ENCODE measurements around the gene ATM. TPM values are rescaled to one million over a fixed set of nuclear protein-coding genes. Genes with fewer than 3 reads are reported as not detected.

The ATM gene
- total RNA-seq, 1 experiment from 2014 or later = 70.6 TPM

DNA sequence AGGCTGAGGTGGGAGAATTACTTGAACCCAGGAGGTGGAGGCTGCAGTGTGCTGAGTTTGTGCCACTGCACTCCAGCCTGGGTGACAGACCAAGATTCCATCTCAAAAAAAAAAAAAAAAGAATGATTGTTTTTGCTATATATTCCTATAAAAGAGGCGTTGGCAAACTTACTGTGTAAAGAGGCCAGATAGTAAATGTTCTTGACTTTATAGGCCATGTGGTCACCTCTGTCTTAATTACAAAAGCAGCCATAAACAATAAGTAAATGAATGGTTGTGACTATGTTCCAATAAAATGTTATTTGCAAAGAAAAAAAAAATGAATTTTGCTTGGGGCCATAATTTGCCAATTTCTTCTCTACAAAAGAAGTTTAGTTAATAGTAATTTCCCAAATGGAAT is 12.3 kb downstream of the ATM start:
- POLR2A ChIA-PET = interaction anchor here (0.8 kb wide), 1 partner anchor 22 kb away, joined by 3 read pairs; no protein-coding TSS in a partner anchor
- CTCF ChIA-PET = interaction anchor here (0.7 to 1.3 kb wide), 2 partner anchors 12 to 363 kb away, joined by 3 to 6 read pairs; no protein-coding TSS in a partner anchor
- Mint-ChIP-seq H3K27ac (ENCODE audit: low read depth, unreplicated experiment) (no peak overlapping the region), H3K4me3 (ENCODE audit: unreplicated experiment) (no peak overlapping the region), H3K36me3 (ENCODE audit: insufficient read depth, unreplicated experiment) (peaks cover 68% of the 10 kb centered on the region), H3K4me1 (ENCODE audit: insufficient read depth, unreplicated experiment) (peaks cover 7% of the 10 kb centered on the region), H3K9me3 (ENCODE audit: unreplicated experiment) (no peaks in the 10 kb centered on the region), H3K27me3 (ENCODE audit: insufficient read depth, unreplicated experiment) (no peaks in the 10 kb centered on the region)
- TF ChIP-seq, protein P1, sequence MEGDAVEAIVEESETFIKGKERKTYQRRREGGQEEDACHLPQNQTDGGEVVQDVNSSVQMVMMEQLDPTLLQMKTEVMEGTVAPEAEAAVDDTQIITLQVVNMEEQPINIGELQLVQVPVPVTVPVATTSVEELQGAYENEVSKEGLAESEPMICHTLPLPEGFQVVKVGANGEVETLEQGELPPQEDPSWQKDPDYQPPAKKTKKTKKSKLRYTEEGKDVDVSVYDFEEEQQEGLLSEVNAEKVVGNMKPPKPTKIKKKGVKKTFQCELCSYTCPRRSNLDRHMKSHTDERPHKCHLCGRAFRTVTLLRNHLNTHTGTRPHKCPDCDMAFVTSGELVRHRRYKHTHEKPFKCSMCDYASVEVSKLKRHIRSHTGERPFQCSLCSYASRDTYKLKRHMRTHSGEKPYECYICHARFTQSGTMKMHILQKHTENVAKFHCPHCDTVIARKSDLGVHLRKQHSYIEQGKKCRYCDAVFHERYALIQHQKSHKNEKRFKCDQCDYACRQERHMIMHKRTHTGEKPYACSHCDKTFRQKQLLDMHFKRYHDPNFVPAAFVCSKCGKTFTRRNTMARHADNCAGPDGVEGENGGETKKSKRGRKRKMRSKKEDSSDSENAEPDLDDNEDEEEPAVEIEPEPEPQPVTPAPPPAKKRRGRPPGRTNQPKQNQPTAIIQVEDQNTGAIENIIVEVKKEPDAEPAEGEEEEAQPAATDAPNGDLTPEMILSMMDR (IDR thresholded peaks at IDR 0.05; ENCODE audit: unreplicated experiment) = no peak
- no peak for DNase-seq (ENCODE audit: unreplicated experiment)
- intact Hi-C loops (cut with micrococcal nuclease) = no loop called here
- BruUV-seq (replicated peaks) = no TSS peak

- ChIA-PET CTCF (interaction anchor here (0.6 to 1.3 kb wide), 2 partner anchors 12 to 117 kb away, joined by 3 read pairs; no protein-coding TSS in a partner anchor), POLR2A (interaction anchor here (0.6 to 0.8 kb wide), 2 partner anchors 22 to 50 kb away, joined by 3 to 4 read pairs; no protein-coding TSS in a partner anchor)
- intact Hi-C loops (cut with micrococcal nuclease) = no loop called here
- H3K27me3 Mint-ChIP-seq (ENCODE audit: insufficient read depth, unreplicated experiment) = no peaks in the 10 kb centered on the region
- no peak overlapping the region for H3K27ac Mint-ChIP-seq (ENCODE audit: low read depth, unreplicated experiment)
- DNase-seq (ENCODE audit: unreplicated experiment) = no peak
- peaks cover 7% of the 10 kb centered on the region for H3K4me1 Mint-ChIP-seq (ENCODE audit: insufficient read depth, unreplicated experiment)
- peaks cover 64% of the 10 kb centered on the region for H3K36me3 Mint-ChIP-seq (ENCODE audit: insufficient read depth, unreplicated experiment)
- BruUV-seq (replicated peaks) = no TSS peak
- no peaks in the 10 kb centered on the region for H3K9me3 Mint-ChIP-seq (ENCODE audit: unreplicated experiment)
- H3K4me3 Mint-ChIP-seq (ENCODE audit: unreplicated experiment) = no peak overlapping the region
- TF ChIP-seq, protein P1 (IDR thresholded peaks at IDR 0.05; ENCODE audit: unreplicated experiment) = no peak
Observed at GRCh38 chr11:108235633-108236032, 12.8 kb downstream of the ATM start.

DNA sequence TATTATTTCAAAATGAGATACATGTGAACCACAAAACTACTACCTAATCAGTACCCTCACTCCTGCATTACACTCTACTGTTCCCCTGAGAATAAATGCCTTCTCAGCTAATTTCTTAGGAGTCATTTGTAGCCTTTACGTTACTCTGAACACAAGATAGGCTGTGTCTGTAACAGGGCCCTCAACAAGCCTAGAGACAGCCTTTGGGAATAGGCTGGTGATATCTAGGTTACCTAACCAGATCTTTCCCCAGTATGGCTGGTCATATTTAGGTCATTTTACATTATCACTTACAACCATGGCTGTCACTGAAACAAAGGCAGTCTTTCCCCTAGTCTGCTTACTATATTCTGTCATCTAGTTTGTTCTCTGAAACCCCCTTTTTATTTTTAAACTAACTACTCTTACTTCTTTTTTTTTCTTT is 14.2 kb downstream of the ATM start:
- Mint-ChIP-seq H3K27me3 (ENCODE audit: insufficient read depth, unreplicated experiment) (no peaks in the 10 kb centered on the region), H3K4me3 (ENCODE audit: unreplicated experiment) (no peak overlapping the region), H3K4me1 (ENCODE audit: insufficient read depth, unreplicated experiment) (peaks cover 7% of the 10 kb centered on the region), H3K9me3 (ENCODE audit: unreplicated experiment) (no peaks in the 10 kb centered on the region), H3K27ac (ENCODE audit: low read depth, unreplicated experiment) (peak overlapping the region; percentile 6), H3K36me3 (ENCODE audit: insufficient read depth, unreplicated experiment) (peaks cover 64% of the 10 kb centered on the region)
- TF ChIP-seq, protein P1 (IDR thresholded peaks at IDR 0.05; ENCODE audit: unreplicated experiment) = no peak
- POLR2A ChIA-PET = interaction anchor here (1.1 to 3.2 kb wide), 3 partner anchors 9 to 43 kb away, joined by 3 to 23 read pairs (median 3); partner anchors contain the start of genes ATM and NPAT
- intact Hi-C loops (cut with micrococcal nuclease) = no loop called here
- no peak for DNase-seq (ENCODE audit: unreplicated experiment)
- CTCF ChIA-PET = interaction anchor here (0.6 to 1.4 kb wide), 2 partner anchors 14 to 420 kb away, joined by 4 to 6 read pairs; no protein-coding TSS in a partner anchor
- BruUV-seq (replicated peaks) = no TSS peak

DNA sequence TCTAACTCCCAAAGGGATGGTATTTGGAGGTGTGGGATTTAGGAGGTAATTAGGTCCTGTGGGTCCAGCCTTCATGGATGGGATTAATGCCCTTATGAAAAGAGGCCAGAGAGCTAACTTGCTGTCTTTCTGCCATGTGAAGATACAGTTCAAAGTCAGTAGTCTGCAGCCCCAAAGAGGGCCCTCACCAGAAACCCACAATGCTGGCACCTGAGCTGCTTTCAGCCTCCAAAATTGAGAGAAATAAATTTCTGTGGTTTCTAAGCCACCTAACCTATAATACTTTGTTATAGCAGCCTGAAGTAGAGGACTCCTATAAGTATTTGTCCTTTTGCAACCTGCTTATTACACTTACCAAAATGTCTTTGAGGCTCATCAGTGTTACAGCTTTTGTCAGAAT is 16.2 kb downstream of the ATM start:
- Mint-ChIP-seq H3K27ac (ENCODE audit: low read depth, unreplicated experiment) (no peak overlapping the region), H3K27me3 (ENCODE audit: insufficient read depth, unreplicated experiment) (no peaks in the 10 kb centered on the region), H3K4me3 (ENCODE audit: unreplicated experiment) (no peak overlapping the region), H3K4me1 (ENCODE audit: insufficient read depth, unreplicated experiment) (peaks cover 7% of the 10 kb centered on the region), H3K9me3 (ENCODE audit: unreplicated experiment) (no peaks in the 10 kb centered on the region), H3K36me3 (ENCODE audit: insufficient read depth, unreplicated experiment) (peaks cover 47% of the 10 kb centered on the region)
- DNase-seq (ENCODE audit: unreplicated experiment) = no peak
- BruUV-seq (replicated peaks) = no TSS peak
- ChIA-PET CTCF (interaction anchor here (0.7 to 2.6 kb wide), 2 partner anchors 16 to 132 kb away, joined by 3 to 6 read pairs; partner anchors contain the start of genes ATM and NPAT), POLR2A (interaction anchor here (3.2 kb wide), 1 partner anchor 16 kb away, joined by 23 read pairs; the partner anchor contains the start of genes ATM and NPAT)
- intact Hi-C loops (cut with micrococcal nuclease) = no loop called here
- TF ChIP-seq, protein P1 (IDR thresholded peaks at IDR 0.05; ENCODE audit: unreplicated experiment) = no peak

Data from MCF 10A (cell line).